ENCODE results near the gene PLA2G15. TPM values are rescaled to one million over a fixed set of nuclear protein-coding genes. Genes with fewer than 3 reads are reported as not detected.

The PLA2G15 gene
- total and polyA plus RNA-seq, 2 donors (not counting 1 experiment from before 2014, with no cell fraction given), result 22.2 to 28.7 TPM

GRCh38 chr16:68297908-68298307 lies 52.7 kb downstream of the PLA2G15 start:
- Histone ChIP-seq H2AFZ (ENCODE audit: low read length) (no peak overlapping the region), H3K4me2 (ENCODE audit: extremely low read depth, insufficient read depth, low read length) (no peak overlapping the region), H3K27me3 (ENCODE audit: control insufficient read depth, insufficient read depth, low read length) (no peaks in the 10 kb centered on the region), H3K36me3 (ENCODE audit: control insufficient read depth, insufficient read depth, low read length) (peaks cover 28% of the 10 kb centered on the region), H3K79me2 (ENCODE audit: control insufficient read depth, insufficient read depth, low read length) (no peaks in the 10 kb centered on the region), H3K9ac (ENCODE audit: insufficient read depth, low read length) (no peak overlapping the region), H3K4me1 (ENCODE audit: control insufficient read depth, extremely low read depth, insufficient read depth, low read length) (peaks cover 17% of the 10 kb centered on the region), H3K4me3 (replicated peaks in 1 of 4; ENCODE audit: control extremely low read depth in 1 of 4, insufficient read depth in 1 of 4, low read depth in 3 of 4, low read length in 4 of 4) (no peak overlapping the region), H3K9me3 (ENCODE audit: control insufficient read depth, insufficient read depth, low read depth, low read length) (no peaks in the 10 kb centered on the region), H3K27ac (ENCODE audit: insufficient read depth, low read length) (peak overlapping the region; percentile 30), H4K20me1 (ENCODE audit: control insufficient read depth, extremely low read depth, insufficient read depth, low read length) (no peaks in the 10 kb centered on the region)
- TF ChIP-seq EZH2 (IDR thresholded peaks at IDR 0.05; ENCODE audit: low read length, missing control alignments), result no peak
- TF ChIP-seq CTCF (conservative IDR thresholded peaks at IDR 0.05 in 1 of 2, IDR thresholded peaks at IDR 0.05 in 1 of 2; ENCODE audit: low read depth in 1 of 2, low read length in 2 of 2), result no peak
- DNase-seq (ENCODE audit: low read depth in 2 of 2), result no peak

- Histone ChIP-seq H3K27me3 (ENCODE audit: control insufficient read depth, insufficient read depth, low read length) (no peaks in the 10 kb centered on the region), H3K4me2 (ENCODE audit: extremely low read depth, insufficient read depth, low read length) (no peak overlapping the region), H2AFZ (ENCODE audit: low read length) (no peak overlapping the region), H4K20me1 (ENCODE audit: control insufficient read depth, extremely low read depth, insufficient read depth, low read length) (no peaks in the 10 kb centered on the region), H3K9me3 (ENCODE audit: control insufficient read depth, insufficient read depth, low read depth, low read length) (no peaks in the 10 kb centered on the region), H3K9ac (ENCODE audit: insufficient read depth, low read length) (no peak overlapping the region), H3K79me2 (ENCODE audit: control insufficient read depth, insufficient read depth, low read length) (no peaks in the 10 kb centered on the region), H3K36me3 (ENCODE audit: control insufficient read depth, insufficient read depth, low read length) (peaks cover 29% of the 10 kb centered on the region), H3K4me3 (replicated peaks in 1 of 4; ENCODE audit: control extremely low read depth in 1 of 4, insufficient read depth in 1 of 4, low read depth in 3 of 4, low read length in 4 of 4) (no peak overlapping the region), H3K4me1 (ENCODE audit: control insufficient read depth, extremely low read depth, insufficient read depth, low read length) (peaks cover 17% of the 10 kb centered on the region), H3K27ac (ENCODE audit: insufficient read depth, low read length) (peak overlapping the region; percentile 30)
- TF ChIP-seq CTCF (conservative IDR thresholded peaks at IDR 0.05 in 1 of 2, IDR thresholded peaks at IDR 0.05 in 1 of 2; ENCODE audit: low read depth in 1 of 2, low read length in 2 of 2) (no peak), EZH2 (IDR thresholded peaks at IDR 0.05; ENCODE audit: low read length, missing control alignments) (no peak)
- DNase-seq (ENCODE audit: low read depth in 2 of 2), result no peak
Observed at GRCh38 chr16:68298312-68298711, 53.1 kb downstream of the PLA2G15 start.

GRCh38 chr16:68298907-68299561 lies 53.9 kb downstream of the PLA2G15 start:
- Histone ChIP-seq H3K4me1 (ENCODE audit: control insufficient read depth, extremely low read depth, insufficient read depth, low read length) (peaks cover 17% of the 10 kb centered on the region), H3K36me3 (ENCODE audit: control insufficient read depth, insufficient read depth, low read length) (peaks cover 30% of the 10 kb centered on the region), H3K27ac (ENCODE audit: insufficient read depth, low read length) (peak overlapping the region; percentile 30), H4K20me1 (ENCODE audit: control insufficient read depth, extremely low read depth, insufficient read depth, low read length) (no peaks in the 10 kb centered on the region), H3K9me3 (ENCODE audit: control insufficient read depth, insufficient read depth, low read depth, low read length) (no peaks in the 10 kb centered on the region), H2AFZ (ENCODE audit: low read length) (no peak overlapping the region), H3K4me3 (replicated peaks in 1 of 4; ENCODE audit: control extremely low read depth in 1 of 4, insufficient read depth in 1 of 4, low read depth in 3 of 4, low read length in 4 of 4) (no peak overlapping the region), H3K9ac (ENCODE audit: insufficient read depth, low read length) (no peak overlapping the region), H3K79me2 (ENCODE audit: control insufficient read depth, insufficient read depth, low read length) (no peaks in the 10 kb centered on the region), H3K4me2 (ENCODE audit: extremely low read depth, insufficient read depth, low read length) (peak overlapping the region; percentile 7), H3K27me3 (ENCODE audit: control insufficient read depth, insufficient read depth, low read length) (no peaks in the 10 kb centered on the region)
- peak; percentile 73 to 76 for DNase-seq (ENCODE audit: low read depth in 2 of 2)
- TF ChIP-seq CTCF (conservative IDR thresholded peaks at IDR 0.05 in 1 of 2, IDR thresholded peaks at IDR 0.05 in 1 of 2; ENCODE audit: low read depth in 1 of 2, low read length in 2 of 2) (no peak), EZH2 (IDR thresholded peaks at IDR 0.05; ENCODE audit: low read length, missing control alignments) (no peak)

All from fibroblast of lung (primary cell).